PC-3 (cell line): Measurements from ENCODE around the gene INVS. TPM values are rescaled to one million over a fixed set of nuclear protein-coding genes. Genes with fewer than 3 reads are reported as not detected.

ENCODE experiments used
- ATAC-seq: fragments of 200-7000 bp; cut with Tn5 transposase; 2 replicates; pipeline ENCODE4 v1.9.1; 2020; ENCODE audit warnings: mild to moderate bottlenecking, moderate library complexity
- BruUV-seq: library from RNA; stranded (reverse); fragments of 400-500 nt; replicated peaks from 2 replicates; lab custom pipeline; 2021; lab: Mats Ljungman, UMichigan
- CTCF ChIA-PET: fragments of 300-600 bp; sonication (Branson Sonifier 250); formaldehyde crosslinking; loops from one replicate; lab custom pipeline; 2022; ENCODE audit warnings: antibody characterized with exemption; lab: Charles Lee
- POLR2A ChIA-PET: fragments of 300-600 bp; sonication (Branson Sonifier 250); formaldehyde crosslinking; loops from one replicate; lab custom pipeline; 2022; ENCODE audit warnings: antibody characterized with exemption; ENCODE audit not compliant: unreplicated experiment; lab: Charles Lee
- DNase-seq: peaks from one replicate; pipeline ENCODE4 v3.0.0-alpha.2; 2015
- H2AFZ ChIP-seq: fragments of 300-600 bp; sonication (generic); 2 replicates; pipeline ENCODE4 v1.6.0; 2016; ENCODE audit warnings: antibody characterized with exemption, low read length
- H3F3A ChIP-seq: fragments of 300-600 bp; sonication (generic); one replicate; pipeline ENCODE4 v1.6.0; 2017; ENCODE audit warnings: antibody characterized with exemption, low read length, control low read depth, mild to moderate bottlenecking; ENCODE audit not compliant: unreplicated experiment
- H3K27ac ChIP-seq: fragments of 300-600 bp; sonication (generic); 2 replicates; pipeline ENCODE4 v1.5.1; 2016; ENCODE audit warnings: mild to moderate bottlenecking, low read length
- H3K27me3 ChIP-seq: fragments of 300-600 bp; sonication (generic); 2 replicates; pipeline ENCODE4 v1.6.1; 2016; ENCODE audit warnings: low read length, mixed read lengths
- H3K36me3 ChIP-seq: fragments of 300-600 bp; sonication (generic); 2 replicates; pipeline ENCODE4 v1.6.1; 2016; ENCODE audit warnings: low read depth, mixed run types, low read length, mixed read lengths
- H3K4me1 ChIP-seq: fragments of 300-600 bp; sonication (generic); 2 replicates; pipeline ENCODE4 v1.5.1; 2016; ENCODE audit warnings: low read length; ENCODE audit not compliant: insufficient read depth
- H3K4me2 ChIP-seq: fragments of 300-600 bp; sonication (generic); 2 replicates; pipeline ENCODE4 v1.6.0; 2016; ENCODE audit warnings: low read length
- H3K4me3 ChIP-seq: fragments of 300-600 bp; sonication (generic); 2 replicates; pipeline ENCODE4 v1.5.1; 2016; ENCODE audit warnings: mild to moderate bottlenecking, low read length, mixed read lengths
- H3K79me2 ChIP-seq: fragments of 300-600 bp; sonication (generic); 2 replicates; pipeline ENCODE4 v1.6.1; 2017; ENCODE audit warnings: low read length, mixed read lengths
- H3K9ac ChIP-seq: fragments of 300-600 bp; sonication (generic); 2 replicates; pipeline ENCODE4 v1.6.0; 2016; ENCODE audit warnings: mild to moderate bottlenecking, low read length
- H3K9me2 ChIP-seq: fragments of 300-600 bp; sonication (generic); replicated peaks from 2 replicates; pipeline ENCODE4 v1.6.1; 2016; ENCODE audit warnings: mixed run types, low read length, mixed read lengths
- H3K9me3 ChIP-seq: fragments of 300-600 bp; sonication (generic); 2 replicates; pipeline ENCODE4 v1.6.1; 2016; ENCODE audit warnings: low read length, mixed read lengths
- H4K20me1 ChIP-seq: fragments of 300-600 bp; sonication (generic); 2 replicates; pipeline ENCODE4 v1.6.1; 2016; ENCODE audit warnings: low read length, mixed read lengths
- CTCF ChIP-seq: fragments of 300-600 bp; sonication (generic); conservative IDR thresholded peaks from 2 replicates; pipeline ENCODE4 v1.5.1; 2017; ENCODE audit warnings: antibody characterized with exemption, low read depth, mild to moderate bottlenecking, low read length
- EZH2 ChIP-seq: fragments of 300-600 bp; sonication (generic); IDR thresholded peaks from one replicate; pipeline ENCODE4 v1.6.1; 2017; ENCODE audit warnings: antibody characterized with exemption, mild to moderate bottlenecking, low read length; ENCODE audit not compliant: unreplicated experiment
- EZH2phosphoT487 ChIP-seq: fragments of 300-600 bp; sonication (generic); IDR thresholded peaks from 2 replicates; pipeline ENCODE4 v1.6.1; 2018; ENCODE audit warnings: mild to moderate bottlenecking, antibody characterized with exemption, low read length, borderline replicate concordance
- intact Hi-C: fragments of 100-400 bp; cut with micrococcal nuclease; formaldehyde crosslinking; loops from 2 replicates; pipeline ENCODE4 v1.9.0; 2023
- total RNA-seq: library from RNA; depleted of rRNA; stranded (reverse); fragments of >200 nt; gene quantifications from 2 replicates; pipeline ENCODE4 v1.2.3, GENCODE V29; 2014

The INVS gene
- total RNA-seq, 1 experiment from 2014 or later: 8.9 TPM

- Histone ChIP-seq H3F3A (no peaks in the 10 kb centered on the region), H3K4me3 (no peak overlapping the region), H3K27ac (no peak overlapping the region), H3K79me2 (no peaks in the 10 kb centered on the region), H2AFZ (no peak overlapping the region), H3K9ac (no peak overlapping the region), H3K9me2 (no peaks in the 10 kb centered on the region), H3K4me1 (no peaks in the 10 kb centered on the region), H3K4me2 (no peak overlapping the region), H4K20me1 (no peaks in the 10 kb centered on the region), H3K36me3 (no peaks in the 10 kb centered on the region), H3K27me3 (no peaks in the 10 kb centered on the region), H3K9me3 (no peaks in the 10 kb centered on the region)
- no peak for TF ChIP-seq EZH2
- peak; percentile 78 for TF ChIP-seq CTCF
- ChIA-PET CTCF (interaction anchor here (0.5 kb wide), 1 partner anchor 1265 kb away, joined by 3 read pairs; no protein-coding TSS in a partner anchor), POLR2A (no interaction called here)
- intact Hi-C loops: loop anchor here (10.0 kb wide), 1 partner anchor 401 kb away; no protein-coding TSS in a partner anchor
- peak; percentile 67 for ATAC-seq
- no TSS peak for BruUV-seq
- DNase-seq: peak; percentile 67
Observed at GRCh38 chr9:100216178-100216787, 117.2 kb downstream of the INVS start.

DNA sequence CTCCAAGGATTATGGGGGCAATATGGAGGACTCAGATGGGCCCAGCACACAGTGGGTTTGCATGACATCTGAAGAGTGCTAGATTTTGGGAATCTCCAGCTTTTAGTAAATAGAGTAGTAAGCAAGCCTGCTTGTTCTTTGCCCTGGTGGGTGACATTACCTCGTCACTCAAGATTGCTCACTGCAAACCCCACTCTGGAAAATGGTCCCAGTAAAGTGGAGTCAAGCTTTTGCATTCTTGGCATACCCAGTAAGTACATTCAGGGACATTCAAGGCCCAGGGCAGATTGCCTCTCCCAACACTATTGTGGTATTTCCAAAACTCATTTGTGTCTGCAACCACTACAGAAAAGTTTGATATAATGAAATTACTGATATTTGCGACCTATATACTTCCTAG, 118.5 kb downstream of the INVS start:
- no peak for TF ChIP-seq EZH2phosphoT487
- no peak for TF ChIP-seq EZH2
- TF ChIP-seq CTCF: no peak
- no peak overlapping the region for H3K4me2 ChIP-seq
- BruUV-seq: no TSS peak
- no peaks in the 10 kb centered on the region for H3K36me3 ChIP-seq
- H3K4me3 ChIP-seq: no peak overlapping the region
- no peaks in the 10 kb centered on the region for H3K9me3 ChIP-seq
- DNase-seq: no peak
- POLR2A ChIA-PET: no interaction called here
- H3K4me1 ChIP-seq: no peaks in the 10 kb centered on the region
- H3K9me2 ChIP-seq: no peaks in the 10 kb centered on the region
- H4K20me1 ChIP-seq: no peaks in the 10 kb centered on the region
- no peak overlapping the region for H3K27ac ChIP-seq
- no peak overlapping the region for H2AFZ ChIP-seq
- no peak overlapping the region for H3K9ac ChIP-seq
- CTCF ChIA-PET: interaction anchor here (0.5 kb wide), 1 partner anchor 112 kb away, joined by 13 read pairs; no protein-coding TSS in a partner anchor
- ATAC-seq: no peak
- intact Hi-C loops: loop anchor here (10.0 kb wide), 1 partner anchor 403 kb away; no protein-coding TSS in a partner anchor
- H3K27me3 ChIP-seq: no peaks in the 10 kb centered on the region
- no peaks in the 10 kb centered on the region for H3F3A ChIP-seq
- no peaks in the 10 kb centered on the region for H3K79me2 ChIP-seq

- CTCF ChIA-PET: no interaction called here
- intact Hi-C loops: loop anchor here (10.0 kb wide), 1 partner anchor 405 kb away; no protein-coding TSS in a partner anchor
- BruUV-seq: no TSS peak
Observed at GRCh38 chr9:100219347-100219746, 120.3 kb downstream of the INVS start.

More at GRCh38 chr9:100219347-100219746, 120.3 kb downstream of the INVS start:
- H4K20me1 ChIP-seq: no peaks in the 10 kb centered on the region
- no peaks in the 10 kb centered on the region for H3K9me2 ChIP-seq
- no peak for ATAC-seq
- no peaks in the 10 kb centered on the region for H3K9me3 ChIP-seq
- no peak overlapping the region for H3K27ac ChIP-seq
- no peaks in the 10 kb centered on the region for H3K36me3 ChIP-seq
- H2AFZ ChIP-seq: no peak overlapping the region
- H3K27me3 ChIP-seq: no peaks in the 10 kb centered on the region
- H3K4me1 ChIP-seq: no peaks in the 10 kb centered on the region
- no peak overlapping the region for H3K4me3 ChIP-seq
- no peak for DNase-seq
- H3K79me2 ChIP-seq: no peaks in the 10 kb centered on the region
- no peak overlapping the region for H3K9ac ChIP-seq
- POLR2A ChIA-PET: no interaction called here
- TF ChIP-seq EZH2phosphoT487 (no peak), CTCF (no peak), EZH2 (no peak)
- no peaks in the 10 kb centered on the region for H3F3A ChIP-seq
- no peak overlapping the region for H3K4me2 ChIP-seq
